Keratinocyte (primary cell): Measurements from ENCODE around the gene MYO1D. TPM values are rescaled to one million over a fixed set of nuclear protein-coding genes. Genes with fewer than 3 reads are reported as not detected.

Experiments used
- DNase-seq: peaks from one replicate; pipeline ENCODE4 v3.0.0-alpha.2; 2011; ENCODE audit warnings: low read depth, missing footprints, low spot score
- FAIRE-seq: peaks from 2 replicates; lab custom pipeline; 2011; peaks lifted over from hg19 to GRCh38; lab: Jason Lieb, UNC
- H2AFZ ChIP-seq: 2 replicates; pipeline ENCODE4 v1.6.0; 2012; ENCODE audit warnings: low read length, control low read depth, inconsistent platforms; ENCODE audit not compliant: control insufficient read depth
- H3K27ac ChIP-seq: 2 replicates; pipeline ENCODE4 v1.5.1; 2011; ENCODE audit warnings: low read length; ENCODE audit not compliant: control insufficient read depth, insufficient read depth
- H3K27me3 ChIP-seq: 3 replicates; pipeline ENCODE4 v1.6.0; 2011; ENCODE audit warnings: low read length; ENCODE audit not compliant: control insufficient read depth, insufficient read depth; ENCODE audit errors: extremely low read depth
- H3K36me3 ChIP-seq, 2 experiments: 2 replicates in 1 of 2; 3 replicates in 1 of 2; pipeline ENCODE4 v1.5.1; 2011; ENCODE audit warnings: low read length in 2 of 2, mild to moderate bottlenecking in 1 of 2; ENCODE audit not compliant: control insufficient read depth in 2 of 2, insufficient read depth in 2 of 2; ENCODE audit errors: extremely low read depth in 1 of 2
- H3K4me1 ChIP-seq: 3 replicates; pipeline ENCODE4 v1.5.1; 2011; ENCODE audit warnings: low read length; ENCODE audit not compliant: control insufficient read depth, insufficient read depth; ENCODE audit errors: extremely low read depth
- H3K4me2 ChIP-seq: 3 replicates; pipeline ENCODE4 v1.6.0; 2011; ENCODE audit warnings: low read depth, low read length; ENCODE audit not compliant: control insufficient read depth, insufficient read depth; ENCODE audit errors: extremely low read depth
- H3K4me3 ChIP-seq, 3 experiments: fragments of 200-600 bp in 1 of 3; sonication (generic) in 1 of 3; 2 replicates in 2 of 3; 3 replicates in 1 of 3; pipeline ENCODE4 v1.5.1; 2011 to 2016; ENCODE audit warnings: low read length in 3 of 3, mild to moderate bottlenecking in 3 of 3, control low read depth in 2 of 3, inconsistent platforms in 1 of 3, low read depth in 1 of 3, mixed read lengths in 1 of 3, mixed run types in 1 of 3, moderate library complexity in 1 of 3; ENCODE audit not compliant: control insufficient read depth in 2 of 3, insufficient read depth in 2 of 3; ENCODE audit errors: extremely low read depth in 1 of 3
- H3K79me2 ChIP-seq: 2 replicates; pipeline ENCODE4 v1.6.0; 2012; ENCODE audit warnings: low read length; ENCODE audit not compliant: control insufficient read depth, insufficient read depth
- H3K9ac ChIP-seq: 3 replicates; pipeline ENCODE4 v1.6.0; 2011; ENCODE audit warnings: low read length; ENCODE audit not compliant: control insufficient read depth, insufficient read depth; ENCODE audit errors: extremely low read depth
- H3K9me1 ChIP-seq: 3 replicates; pipeline ENCODE4 v1.6.0; 2011; ENCODE audit warnings: low read length; ENCODE audit not compliant: control insufficient read depth, insufficient read depth; ENCODE audit errors: extremely low read depth
- H3K9me3 ChIP-seq: 2 replicates; pipeline ENCODE4 v1.5.1; 2012; ENCODE audit warnings: low read depth, low read length; ENCODE audit not compliant: control insufficient read depth
- H4K20me1 ChIP-seq: 3 replicates; pipeline ENCODE4 v1.6.0; 2011; ENCODE audit warnings: low read length; ENCODE audit not compliant: control insufficient read depth, insufficient read depth; ENCODE audit errors: extremely low read depth
- EZH2 ChIP-seq: IDR thresholded peaks from one replicate; pipeline ENCODE4 v1.6.1; 2012; ENCODE audit warnings: inconsistent platforms, mild to moderate bottlenecking, low read length, moderate library complexity
- dilution Hi-C: fragments of 300-500 bp; cut with MboI; formaldehyde crosslinking; loops from one replicate; pipeline ENCODE4 v1.7.0; 2020; ENCODE audit warnings: low sequenced_read_pairs; ENCODE audit not compliant: extremely low pct_ligation_motif_present
- polyA plus RNA-seq, 5 experiments: library from polyadenylated mRNA; depleted of rRNA in 3 of 5; stranded (reverse) in 3 of 5; stranded (forward) in 1 of 5; unstranded in 1 of 5; fragments of >200 nt; gene quantifications; 1 replicate in 1 of 5; 2 replicates in 3 of 5; 3 replicates in 1 of 5; pipeline versions ENCODE4 v1.2.1 to v1.2.3, GENCODE V29; 2011 to 2012; ENCODE audit warnings: missing spikeins in 2 of 5, low read depth in 1 of 5, low replicate concordance in 1 of 5
- TF ChIP-seq, protein P1 (sequence below), 3 experiments: IDR thresholded peaks in 1 of 3; conservative IDR thresholded peaks in 1 of 3; optimal IDR thresholded peaks in 1 of 3; 2 replicates in 2 of 3; 3 replicates in 1 of 3; pipeline versions ENCODE3 to v1.5.1; 2011; ENCODE audit warnings: low read length in 3 of 3, mild to moderate bottlenecking in 3 of 3, moderate library complexity in 2 of 3, control low read depth in 1 of 3, inconsistent platforms in 1 of 3; ENCODE audit not compliant: insufficient read depth in 2 of 3; ENCODE audit errors: extremely low read depth in 1 of 3

Gene MYO1D
- polyA plus RNA-seq, 1 donor (not counting 4 experiments of a cell fraction or from before 2014, with no cell fraction given): 33.7 TPM

DNA sequence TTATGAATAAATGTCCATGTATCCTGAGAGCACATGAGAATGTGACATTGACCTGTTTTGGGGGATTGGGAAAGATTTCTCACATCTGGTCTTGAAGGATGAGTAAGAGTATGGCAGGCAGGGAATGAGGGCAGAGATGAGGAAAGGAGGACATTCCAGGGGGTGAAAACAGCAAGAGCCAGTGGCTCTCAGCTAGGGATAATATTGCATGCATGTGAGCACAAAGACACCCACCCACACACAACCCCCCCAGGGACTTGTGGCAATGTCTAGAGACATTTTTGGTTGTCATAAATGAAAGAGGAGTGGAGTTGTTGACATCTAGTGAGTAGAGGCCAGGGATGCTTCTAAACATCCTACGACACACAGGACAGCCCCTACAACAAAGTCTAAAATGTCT, 6.0 kb downstream of the MYO1D start:
- no peak overlapping the region for H3K27ac ChIP-seq
- H3K4me3 ChIP-seq: no peak overlapping the region
- FAIRE-seq (no peak), DNase-seq (no peak)
- H3K36me3 ChIP-seq: peaks cover 3 to 4% of the 10 kb centered on the region in 2 experiments
- dilution Hi-C loops: no loop called here
- H3K4me2 ChIP-seq: no peak overlapping the region
- H3K9me3 ChIP-seq: no peaks in the 10 kb centered on the region
- no peak overlapping the region for H2AFZ ChIP-seq
- peaks cover 57% of the 10 kb centered on the region for H3K79me2 ChIP-seq
- H3K9ac ChIP-seq: no peak overlapping the region
- no peaks in the 10 kb centered on the region for H3K27me3 ChIP-seq
- TF ChIP-seq EZH2: no peak
- TF ChIP-seq, protein P1, sequence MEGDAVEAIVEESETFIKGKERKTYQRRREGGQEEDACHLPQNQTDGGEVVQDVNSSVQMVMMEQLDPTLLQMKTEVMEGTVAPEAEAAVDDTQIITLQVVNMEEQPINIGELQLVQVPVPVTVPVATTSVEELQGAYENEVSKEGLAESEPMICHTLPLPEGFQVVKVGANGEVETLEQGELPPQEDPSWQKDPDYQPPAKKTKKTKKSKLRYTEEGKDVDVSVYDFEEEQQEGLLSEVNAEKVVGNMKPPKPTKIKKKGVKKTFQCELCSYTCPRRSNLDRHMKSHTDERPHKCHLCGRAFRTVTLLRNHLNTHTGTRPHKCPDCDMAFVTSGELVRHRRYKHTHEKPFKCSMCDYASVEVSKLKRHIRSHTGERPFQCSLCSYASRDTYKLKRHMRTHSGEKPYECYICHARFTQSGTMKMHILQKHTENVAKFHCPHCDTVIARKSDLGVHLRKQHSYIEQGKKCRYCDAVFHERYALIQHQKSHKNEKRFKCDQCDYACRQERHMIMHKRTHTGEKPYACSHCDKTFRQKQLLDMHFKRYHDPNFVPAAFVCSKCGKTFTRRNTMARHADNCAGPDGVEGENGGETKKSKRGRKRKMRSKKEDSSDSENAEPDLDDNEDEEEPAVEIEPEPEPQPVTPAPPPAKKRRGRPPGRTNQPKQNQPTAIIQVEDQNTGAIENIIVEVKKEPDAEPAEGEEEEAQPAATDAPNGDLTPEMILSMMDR (optimal IDR thresholded peaks at IDR 0.05 in 1 of 3, IDR thresholded peaks at IDR 0.05 in 1 of 3, conservative IDR thresholded peaks at IDR 0.05 in 1 of 3; ENCODE audit: extremely low read depth in 1 of 3, insufficient read depth in 2 of 3, low read length in 3 of 3): no peak
- peaks cover 15% of the 10 kb centered on the region for H3K4me1 ChIP-seq
- no peaks in the 10 kb centered on the region for H3K9me1 ChIP-seq
- H4K20me1 ChIP-seq: peaks cover 4% of the 10 kb centered on the region

DNA sequence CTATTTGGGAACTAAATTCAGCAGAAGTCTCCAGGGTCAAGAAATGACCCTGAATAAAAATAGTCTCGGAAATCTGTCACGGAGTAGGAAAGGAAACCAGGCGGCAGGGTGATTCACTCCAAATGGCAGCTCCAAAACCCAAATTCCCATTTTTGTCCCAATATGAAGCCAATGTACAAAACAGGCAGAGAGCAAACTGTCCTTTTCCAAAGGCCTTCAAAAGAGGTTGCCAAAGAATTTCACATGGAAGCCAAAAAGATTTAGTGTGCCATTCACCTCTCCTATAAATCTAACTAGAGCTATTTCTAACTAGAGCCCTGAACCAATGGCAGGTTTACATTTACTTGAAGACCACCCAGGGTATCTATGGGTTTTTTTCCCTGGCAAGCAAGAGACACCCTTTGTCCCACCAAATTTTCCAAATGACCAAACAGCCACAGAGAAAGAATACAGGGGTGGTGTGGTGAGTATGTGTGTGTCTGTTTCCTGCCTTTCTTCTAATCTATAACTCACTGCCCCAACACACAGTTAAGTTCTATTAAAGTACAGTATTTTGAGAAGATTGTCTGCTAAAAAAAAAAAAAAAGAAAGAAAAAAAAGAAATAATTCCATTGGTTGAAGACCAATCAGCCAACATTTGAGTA, 6.8 kb downstream of the MYO1D start:
- H3K4me2 ChIP-seq: no peak overlapping the region
- H4K20me1 ChIP-seq: peaks cover 4% of the 10 kb centered on the region
- H3K9me3 ChIP-seq: no peaks in the 10 kb centered on the region
- H3K9me1 ChIP-seq: no peaks in the 10 kb centered on the region
- H3K79me2 ChIP-seq: peaks cover 52% of the 10 kb centered on the region
- H3K9ac ChIP-seq: no peak overlapping the region
- H3K4me1 ChIP-seq: peaks cover 8% of the 10 kb centered on the region
- dilution Hi-C loops: no loop called here
- no peaks in the 10 kb centered on the region for H3K27me3 ChIP-seq
- H3K36me3 ChIP-seq: peaks cover 3 to 4% of the 10 kb centered on the region in 2 experiments
- no peak overlapping the region for H3K4me3 ChIP-seq
- no peak overlapping the region for H2AFZ ChIP-seq
- TF ChIP-seq, protein P1 (optimal IDR thresholded peaks at IDR 0.05 in 1 of 3, IDR thresholded peaks at IDR 0.05 in 1 of 3, conservative IDR thresholded peaks at IDR 0.05 in 1 of 3; ENCODE audit: extremely low read depth in 1 of 3, insufficient read depth in 2 of 3, low read length in 3 of 3): no peak
- no peak for TF ChIP-seq EZH2
- no peak overlapping the region for H3K27ac ChIP-seq
- no peak for FAIRE-seq
- DNase-seq: no peak
